A549 (cell line): ENCODE results near the gene GTPBP3. TPM values are rescaled to one million over a fixed set of nuclear protein-coding genes. Genes with fewer than 3 reads are reported as not detected.
A peak's percentile ranks its signal among the peaks of the same experiment; 100 is the strongest.

Experiments used
- ATAC-seq, 2 experiments: fragments of 200-7000 bp in 1 of 2; fragments of >200 bp in 1 of 2; cut with Nextera tagmentation in 1 of 2; cut with Tn5 transposase in 1 of 2; 3 replicates each; pipeline versions ENCODE4 v1.8.0 to v1.9.1; 2018 to 2020; ENCODE audit warnings: mild to moderate bottlenecking in 1 of 2, moderate library complexity in 1 of 2
- CTCF ChIA-PET: fragments of 300-600 bp; sonication (Branson Sonifier 250); formaldehyde crosslinking; extraction: SDS; loops from one replicate; lab custom pipeline; 2021; ENCODE audit warnings: antibody characterized with exemption, inconsistent platforms; lab: Yijun Ruan, JAX
- POLR2A ChIA-PET: fragments of 350-600 bp; formaldehyde crosslinking; extraction: SDS; loops from one replicate; lab custom pipeline; 2021; ENCODE audit warnings: antibody characterized with exemption, inconsistent platforms; lab: Yijun Ruan, JAX
- DNase-seq, 2 experiments: peaks; one replicate each; pipeline versions ENCODE4 v3.0.0 to v3.0.0-alpha.2; 2011 to 2016; ENCODE audit warnings: low read depth in 1 of 2, low spot score in 1 of 2
- FAIRE-seq: peaks from 2 replicates; lab custom pipeline; 2011; peaks lifted over from hg19 to GRCh38; lab: Jason Lieb, UNC
- H3K27ac ChIP-seq, 2 experiments: fragments of >200 bp; sonication (Bioruptor Twin); formaldehyde crosslinking; 3 replicates each; pipeline ENCODE4 v1.5.1; 2016 to 2017
- H3K4me1 ChIP-seq: fragments of >200 bp; sonication (Bioruptor Twin); formaldehyde crosslinking; 3 replicates; pipeline ENCODE4 v1.6.1; 2016
- H3K4me2 ChIP-seq: fragments of >200 bp; sonication (Bioruptor Twin); formaldehyde crosslinking; 3 replicates; pipeline ENCODE4 v1.6.1; 2016
- H3K4me3 ChIP-seq: fragments of >200 bp; sonication (Bioruptor Twin); formaldehyde crosslinking; 3 replicates; pipeline ENCODE4 v1.5.1; 2016
- H3K9me3 ChIP-seq: fragments of >200 bp; sonication (Bioruptor Twin); formaldehyde crosslinking; 3 replicates; pipeline ENCODE4 v1.6.1; 2016
- CEBPB ChIP-seq, 2 experiments: fragments of >200 bp in 1 of 2; sonication (Bioruptor Twin) in 1 of 2; formaldehyde crosslinking in 1 of 2; IDR thresholded peaks; 2 replicates each; pipeline ENCODE4 v1.6.1; 2012 to 2016
- CHD2 ChIP-seq: fragments of 150-350 bp; IDR thresholded peaks from 2 replicates; pipeline ENCODE4 v1.6.1; 2014; ENCODE audit warnings: low read length; ENCODE audit not compliant: partially characterized antibody
- CHD4 ChIP-seq: fragments of 200-600 bp; sonication (generic); IDR thresholded peaks from 2 replicates; pipeline ENCODE4 v1.6.1; 2016; ENCODE audit warnings: antibody characterized with exemption, mild to moderate bottlenecking, borderline replicate concordance
- CTCF ChIP-seq: fragments of >200 bp; sonication (Bioruptor Twin); formaldehyde crosslinking; IDR thresholded peaks from 3 replicates; pipeline ENCODE4 v1.5.1; 2016
- E2F6 ChIP-seq: IDR thresholded peaks from 2 replicates; pipeline ENCODE4 v1.6.1; 2012; ENCODE audit warnings: low read depth, borderline replicate concordance
- EP300 ChIP-seq, 2 experiments: fragments of >200 bp; sonication (Bioruptor Twin); formaldehyde crosslinking; IDR thresholded peaks; 2 replicates in 1 of 2; 3 replicates in 1 of 2; pipeline ENCODE4 v1.6.1; 2016 to 2017
- FOSL2 ChIP-seq, 2 experiments: fragments of 450-650 bp in 1 of 2; fragments of >200 bp in 1 of 2; sonication (Bioruptor Twin) in 1 of 2; formaldehyde crosslinking; IDR thresholded peaks; 2 replicates each; pipeline versions ENCODE4 v1.5.0 to v1.6.1; 2016 to 2020; ENCODE audit warnings: mild to moderate bottlenecking in 1 of 2, moderate library complexity in 1 of 2
- HEYL ChIP-seq: fragments of 250-450 bp; sonication (Bioruptor Pico); IDR thresholded peaks from 2 replicates; pipeline ENCODE4 v1.8.0; 2021; ENCODE audit warnings: mild to moderate bottlenecking, moderate library complexity
- HOXA7 ChIP-seq: fragments of 250-450 bp; sonication (Bioruptor Pico); IDR thresholded peaks from 2 replicates; pipeline ENCODE4 v1.5.0; 2020; ENCODE audit warnings: mild to moderate bottlenecking, moderate library complexity
- JUN ChIP-seq, 2 experiments: fragments of >200 bp; sonication (Bioruptor Twin); formaldehyde crosslinking; IDR thresholded peaks; 2 replicates in 1 of 2; 3 replicates in 1 of 2; pipeline ENCODE4 v1.6.1; 2016 to 2017
- KDM1A ChIP-seq: fragments of 200-600 bp; sonication (generic); IDR thresholded peaks from 2 replicates; pipeline ENCODE4 v1.6.1; 2016; ENCODE audit warnings: low read depth, mild to moderate bottlenecking
- NFE2L2 ChIP-seq: fragments of 150-350 bp; conservative IDR thresholded peaks from 2 replicates; pipeline ENCODE4 v1.6.1; 2014; ENCODE audit warnings: low read length
- NPAS2 ChIP-seq: fragments of 250-450 bp; sonication (Bioruptor Pico); IDR thresholded peaks from 2 replicates; pipeline ENCODE4 v1.8.0; 2022; ENCODE audit warnings: mild to moderate bottlenecking, moderate library complexity, borderline replicate concordance
- POLR2AphosphoS2 ChIP-seq: conservative IDR thresholded peaks from 2 replicates; pipeline ENCODE4 v1.6.1; 2012; ENCODE audit warnings: low read length, improper control_type of control experiment, inconsistent platforms
- RAD21 ChIP-seq, 2 experiments: fragments of >200 bp in 1 of 2; sonication (Bioruptor Twin) in 1 of 2; formaldehyde crosslinking in 1 of 2; IDR thresholded peaks in 1 of 2; conservative IDR thresholded peaks in 1 of 2; 2 replicates in 1 of 2; 3 replicates in 1 of 2; pipeline ENCODE4 v1.6.1; 2012 to 2018; ENCODE audit warnings: inconsistent platforms in 1 of 2
- SMC3 ChIP-seq: fragments of >200 bp; sonication (Bioruptor Twin); formaldehyde crosslinking; IDR thresholded peaks from 3 replicates; pipeline ENCODE4 v1.6.1; 2018; ENCODE audit warnings: inconsistent platforms
- SREBF2 ChIP-seq: fragments of 450-650 bp; IDR thresholded peaks from 2 replicates; pipeline ENCODE4 v1.6.1; 2014; ENCODE audit warnings: mild to moderate bottlenecking, moderate library complexity
- TFCP2L1 ChIP-seq: fragments of 250-450 bp; sonication (Bioruptor Pico); IDR thresholded peaks from 2 replicates; pipeline ENCODE4 v1.5.0; 2021; ENCODE audit warnings: mild to moderate bottlenecking
- ZNF302 ChIP-seq: fragments of 250-450 bp; sonication (Bioruptor Pico); IDR thresholded peaks from 2 replicates; pipeline ENCODE4 v1.9.0; 2021; ENCODE audit warnings: inconsistent platforms, mild to moderate bottlenecking, moderate library complexity
- WGBS: methylation state at CpG from one replicate; pipeline ENCODE4 v1.1.6; 2017; ENCODE audit errors: missing lambda C conversion rate; 5-methylcytosine and 5-hydroxymethylcytosine counted together
- polyA plus RNA-seq, 4 experiments: library from polyadenylated mRNA; depleted of rRNA in 3 of 4; stranded (reverse); fragments of >200 nt; fragmentation: RNase III in 1 of 4; extraction: RNeasy Plus Mini Kit Qiagen cat#74134 plus additional on column Dnase treatment in 1 of 4; gene quantifications; 2 replicates in 3 of 4; 3 replicates in 1 of 4; pipeline ENCODE4 v1.2.3, GENCODE V29; 2011 to 2017

The GTPBP3 gene
- polyA plus RNA-seq, 2 of the 4 experiments (the other 2 are of a cell fraction), result 10.6 to 19.3 TPM

- TF ChIP-seq RAD21 (conservative IDR thresholded peaks at IDR 0.05 in 1 of 2, IDR thresholded peaks at IDR 0.05 in 1 of 2) (peak; percentile 71 to 75), SMC3 (peak; percentile 79), CEBPB (IDR thresholded peaks at IDR 0.05) (no peak), CTCF (peak; percentile 70)
- POLR2A ChIA-PET, result interaction anchor here (0.6 to 1.0 kb wide), 2 partner anchors 93 to 255 kb away, joined by 3 to 5 read pairs; no protein-coding TSS in a partner anchor
- Histone ChIP-seq H3K4me1 (no peaks in the 10 kb centered on the region), H3K4me2 (no peak overlapping the region), H3K9me3 (peaks cover 10% of the 10 kb centered on the region; the same call in 2 of the 3 replicates), H3K27ac (no peak overlapping the region), H3K4me3 (no peak overlapping the region)
- peak; percentile 57 to 72; a peak in 4 of 6 replicates for ATAC-seq
- FAIRE-seq, result no peak
- 39% methylated on average over 17 of the region's 20 CpGs for WGBS
- CTCF ChIA-PET, result interaction anchor here (0.7 to 8.8 kb wide), 24 partner anchors 8 to 110 kb away, joined by 3 to 111 read pairs (median 5); partner anchors contain the start of genes ABHD8, CCDC194, MVB12A and PLVAP
- DNase-seq, result peak; percentile 53
Measured at GRCh38 chr19:17385878-17386611, 48.7 kb downstream of the GTPBP3 start.

- DNase-seq (no peak), ATAC-seq (no peak), FAIRE-seq (no peak)
- Histone ChIP-seq H3K4me1 (peaks cover 4% of the 10 kb centered on the region; the same call in 1 of the 3 replicates), H3K27ac (no peak overlapping the region), H3K4me3 (no peak overlapping the region), H3K4me2 (no peak overlapping the region), H3K9me3 (peaks cover 10% of the 10 kb centered on the region; the same call in 2 of the 3 replicates)
- CTCF ChIA-PET, result interaction anchor here (0.6 to 8.8 kb wide), 13 partner anchors 9 to 224 kb away, joined by 3 to 111 read pairs (median 4); partner anchors contain the start of gene TMEM221
- TF ChIP-seq KDM1A, result no peak
- no peak for TF ChIP-seq POLR2AphosphoS2
- TF ChIP-seq NFE2L2, result no peak
- TF ChIP-seq HEYL (CRISPR knock-in tag), result no peak
- no peak for TF ChIP-seq JUN (IDR thresholded peaks at IDR 0.05)
- TF ChIP-seq EP300 (IDR thresholded peaks at IDR 0.05), result no peak
- no peak for TF ChIP-seq CHD4
- no peak for TF ChIP-seq CHD2
- TF ChIP-seq SREBF2, result no peak
- no peak for TF ChIP-seq NPAS2 (CRISPR knock-in tag)
- no peak for TF ChIP-seq E2F6
- no peak for TF ChIP-seq HOXA7
- 0% methylated on average over 1 of the region's 1 CpG for WGBS
- POLR2A ChIA-PET, result interaction anchor here (0.9 kb wide), 1 partner anchor 52 kb away, joined by 10 read pairs; the partner anchor contains the start of gene GTPBP3
Measured at GRCh38 chr19:17389288-17389687, 51.9 kb downstream of the GTPBP3 start.

- Histone ChIP-seq H3K27ac (peak overlapping the region; percentile 62 to 78), H3K9me3 (peaks cover 10% of the 10 kb centered on the region; the same call in 2 of the 3 replicates), H3K4me2 (peak overlapping the region; percentile 97), H3K4me1 (peaks cover 4% of the 10 kb centered on the region; the same call in 1 of the 3 replicates), H3K4me3 (peak overlapping the region; percentile 47)
- CTCF ChIA-PET, result interaction anchor here (0.7 to 8.8 kb wide), 13 partner anchors 9 to 129 kb away, joined by 3 to 111 read pairs (median 4); partner anchors contain the start of genes MRPL34 and TMEM221
- 82% methylated on average over 5 of the region's 37 CpGs for WGBS
- ATAC-seq (no peak), DNase-seq (no peak), FAIRE-seq (no peak)
- TF ChIP-seq ZNF302 (no peak), TFCP2L1 (CRISPR knock-in tag) (no peak), CHD4 (0 out of 2 replicates have a peak, but pooled peaks have one; percentile 73), FOSL2 (IDR thresholded peaks at IDR 0.05) (no peak), FOSL2 (CRISPR knock-in tag; IDR thresholded peaks at IDR 0.05) (no peak), NFE2L2 (no peak)
- POLR2A ChIA-PET, result interaction anchor here (0.9 kb wide), 1 partner anchor 52 kb away, joined by 10 read pairs; the partner anchor contains the start of gene GTPBP3
Measured at GRCh38 chr19:17389957-17390664, 52.8 kb downstream of the GTPBP3 start.
